ENCODE results near the gene COL23A1.

DNA sequence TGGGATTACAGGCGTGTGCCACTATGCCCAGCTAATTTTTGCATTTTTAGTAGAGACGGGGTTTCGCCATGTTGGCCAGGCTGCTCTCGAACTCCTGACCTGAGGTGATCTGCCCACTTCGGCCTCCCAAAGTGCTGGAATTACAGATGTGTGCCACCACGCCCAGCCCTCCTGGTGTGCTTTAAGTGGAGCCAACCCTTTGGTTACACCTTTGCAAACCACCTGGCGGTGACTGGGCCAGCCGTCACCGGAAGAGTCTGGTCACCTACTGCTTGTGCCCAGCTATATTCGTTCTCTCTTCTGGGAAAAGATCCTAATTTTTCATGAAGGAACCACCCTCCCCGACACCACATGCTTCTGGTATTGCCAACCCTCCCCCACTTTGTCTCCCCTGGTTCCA, 35.9 kb downstream of the COL23A1 start:
- TF ChIP-seq GATA2 (IDR thresholded peaks at IDR 0.05; ENCODE audit: low read depth, low read length): no peak
- no peak for TF ChIP-seq GATA3 (IDR thresholded peaks at IDR 0.05; ENCODE audit: low read depth, low read length)

Measured in SH-SY5Y (cell line).